ENCODE measurements around the gene BPI. TPM values are rescaled to one million over a fixed set of nuclear protein-coding genes. Genes with fewer than 3 reads are reported as not detected.
A peak's percentile ranks its signal among the peaks of the same experiment; 100 is the strongest.

Gene BPI
- total RNA-seq, 2 experiments from 2014 or later, result not detected

DNA sequence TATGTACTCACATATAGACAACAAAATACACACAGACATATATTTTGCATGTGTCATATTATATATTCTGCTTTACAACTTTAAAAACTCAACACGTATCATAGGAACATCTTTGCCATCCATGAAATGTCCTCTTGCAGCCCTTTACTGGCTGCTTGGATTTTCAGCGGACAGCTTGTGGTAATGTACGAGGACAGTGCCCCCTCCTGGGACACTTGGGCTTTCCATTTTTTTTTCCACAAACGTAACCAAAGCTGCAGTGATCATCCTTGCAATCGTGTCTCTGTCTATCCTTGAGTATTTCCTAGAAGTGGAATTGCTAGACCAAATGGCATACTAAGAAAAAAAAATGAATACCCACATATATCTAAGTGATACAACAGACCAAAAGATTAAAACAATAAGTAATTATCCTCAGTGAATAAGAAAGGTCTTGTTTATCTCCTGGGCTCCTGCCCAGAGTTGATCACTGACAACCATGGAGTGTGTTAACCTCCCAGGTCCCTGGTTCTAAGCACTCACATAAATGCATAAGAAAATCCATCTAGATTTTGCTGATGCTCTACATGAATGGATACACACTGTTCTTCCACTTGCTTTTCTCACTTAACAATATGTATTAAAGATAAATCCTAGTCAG is 18.1 kb downstream of the BPI start:
- BruUV-seq (replicated peaks), result no TSS peak
- CTCF ChIA-PET (ENCODE audit: unreplicated experiment), result no interaction called here
- no peaks in the 10 kb centered on the region for H3K79me2 ChIP-seq (ENCODE audit: insufficient read depth, low read depth, low read length)
- TF ChIP-seq, protein P1, sequence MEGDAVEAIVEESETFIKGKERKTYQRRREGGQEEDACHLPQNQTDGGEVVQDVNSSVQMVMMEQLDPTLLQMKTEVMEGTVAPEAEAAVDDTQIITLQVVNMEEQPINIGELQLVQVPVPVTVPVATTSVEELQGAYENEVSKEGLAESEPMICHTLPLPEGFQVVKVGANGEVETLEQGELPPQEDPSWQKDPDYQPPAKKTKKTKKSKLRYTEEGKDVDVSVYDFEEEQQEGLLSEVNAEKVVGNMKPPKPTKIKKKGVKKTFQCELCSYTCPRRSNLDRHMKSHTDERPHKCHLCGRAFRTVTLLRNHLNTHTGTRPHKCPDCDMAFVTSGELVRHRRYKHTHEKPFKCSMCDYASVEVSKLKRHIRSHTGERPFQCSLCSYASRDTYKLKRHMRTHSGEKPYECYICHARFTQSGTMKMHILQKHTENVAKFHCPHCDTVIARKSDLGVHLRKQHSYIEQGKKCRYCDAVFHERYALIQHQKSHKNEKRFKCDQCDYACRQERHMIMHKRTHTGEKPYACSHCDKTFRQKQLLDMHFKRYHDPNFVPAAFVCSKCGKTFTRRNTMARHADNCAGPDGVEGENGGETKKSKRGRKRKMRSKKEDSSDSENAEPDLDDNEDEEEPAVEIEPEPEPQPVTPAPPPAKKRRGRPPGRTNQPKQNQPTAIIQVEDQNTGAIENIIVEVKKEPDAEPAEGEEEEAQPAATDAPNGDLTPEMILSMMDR (conservative IDR thresholded peaks at IDR 0.05; ENCODE audit: low read length), result peak; percentile 62
- TF ChIP-seq EZH2phosphoT487 (IDR thresholded peaks at IDR 0.05; ENCODE audit: borderline replicate concordance, low read depth, low read length), result no peak
- POLR2A ChIA-PET, result no interaction called here
- H3K9me2 ChIP-seq (ENCODE audit: insufficient read depth, low read length), result no peaks in the 10 kb centered on the region
- H3K36me3 ChIP-seq (ENCODE audit: insufficient read depth, low read length), result no peaks in the 10 kb centered on the region
- H3K4me2 ChIP-seq (ENCODE audit: low read length), result no peak overlapping the region
- no peaks in the 10 kb centered on the region for H3K4me1 ChIP-seq (ENCODE audit: insufficient read depth, low read length, poor library complexity, severe bottlenecking)
- intact Hi-C loops (cut with micrococcal nuclease; ENCODE audit: unreplicated experiment), result no loop called here
- H2AFZ ChIP-seq (ENCODE audit: low read length), result no peak overlapping the region
- no peak overlapping the region for H3K27ac ChIP-seq (ENCODE audit: low read depth, low read length, poor library complexity, severe bottlenecking)
- H3K9me3 ChIP-seq (ENCODE audit: low read length), result no peaks in the 10 kb centered on the region
- no peaks in the 10 kb centered on the region for H4K20me1 ChIP-seq (ENCODE audit: insufficient read depth, low read length)
- H3K4me3 ChIP-seq (ENCODE audit: low read depth, low read length, poor library complexity, severe bottlenecking), result no peak overlapping the region
- DNase-seq (ENCODE audit: low spot score), result no peak

DNA sequence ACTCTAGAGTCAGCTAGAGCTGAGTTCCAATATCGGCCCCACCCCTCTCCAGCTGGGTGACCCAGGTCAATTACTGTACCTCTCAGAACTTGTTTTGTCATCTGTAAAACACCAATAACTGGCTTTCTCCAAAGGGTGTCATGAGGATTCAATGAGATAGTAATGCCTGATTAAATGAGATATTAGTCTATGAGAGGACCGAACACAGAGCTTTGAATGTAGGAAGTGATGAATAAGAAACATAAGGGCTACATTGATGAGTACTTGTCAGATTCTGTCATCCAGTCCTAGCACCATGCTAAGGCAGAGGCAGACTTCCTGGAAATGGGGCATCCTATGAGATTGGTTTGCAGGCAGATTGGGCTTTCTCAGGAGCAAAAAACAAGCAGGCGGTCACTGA is 20.2 kb downstream of the BPI start:
- TF ChIP-seq EZH2phosphoT487 (IDR thresholded peaks at IDR 0.05; ENCODE audit: borderline replicate concordance, low read depth, low read length), result no peak
- TF ChIP-seq, protein P1 (conservative IDR thresholded peaks at IDR 0.05; ENCODE audit: low read length), result no peak
- H3K4me3 ChIP-seq (ENCODE audit: low read depth, low read length, poor library complexity, severe bottlenecking), result no peak overlapping the region
- no peaks in the 10 kb centered on the region for H3K36me3 ChIP-seq (ENCODE audit: insufficient read depth, low read length)
- no peak overlapping the region for H2AFZ ChIP-seq (ENCODE audit: low read length)
- H3K4me2 ChIP-seq (ENCODE audit: low read length), result no peak overlapping the region
- BruUV-seq (replicated peaks), result no TSS peak
- H3K9me2 ChIP-seq (ENCODE audit: insufficient read depth, low read length), result no peaks in the 10 kb centered on the region
- H3K27ac ChIP-seq (ENCODE audit: low read depth, low read length, poor library complexity, severe bottlenecking), result no peak overlapping the region
- H3K79me2 ChIP-seq (ENCODE audit: insufficient read depth, low read depth, low read length), result no peaks in the 10 kb centered on the region
- no peaks in the 10 kb centered on the region for H3K4me1 ChIP-seq (ENCODE audit: insufficient read depth, low read length, poor library complexity, severe bottlenecking)
- no peaks in the 10 kb centered on the region for H4K20me1 ChIP-seq (ENCODE audit: insufficient read depth, low read length)
- no peaks in the 10 kb centered on the region for H3K9me3 ChIP-seq (ENCODE audit: low read length)
- CTCF ChIA-PET (ENCODE audit: unreplicated experiment), result no interaction called here
- intact Hi-C loops (cut with micrococcal nuclease; ENCODE audit: unreplicated experiment), result no loop called here
- POLR2A ChIA-PET, result no interaction called here
- DNase-seq (ENCODE audit: low spot score), result no peak

DNA sequence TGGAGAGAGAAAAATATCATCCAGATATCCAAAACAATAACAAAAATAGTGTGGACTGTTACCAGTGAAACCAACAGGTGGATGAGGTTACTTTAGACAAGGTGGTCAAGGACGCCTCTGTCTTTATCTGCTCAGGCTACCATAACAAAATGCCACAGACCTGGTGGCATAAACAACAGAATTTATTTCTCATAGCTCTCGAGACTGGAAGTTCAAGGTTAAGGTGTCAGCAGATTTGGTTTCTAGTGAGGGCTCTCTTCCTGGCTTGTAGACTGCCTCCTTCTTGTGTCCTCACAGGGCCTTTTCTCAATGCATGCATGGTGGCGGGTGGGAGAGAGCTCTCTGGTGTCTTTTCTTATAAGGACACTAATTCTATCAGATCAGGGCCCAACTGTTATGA is 21.2 kb downstream of the BPI start:
- Histone ChIP-seq H3K4me2 (ENCODE audit: low read length) (no peak overlapping the region), H3K4me3 (ENCODE audit: low read depth, low read length, poor library complexity, severe bottlenecking) (no peak overlapping the region), H3K4me1 (ENCODE audit: insufficient read depth, low read length, poor library complexity, severe bottlenecking) (no peaks in the 10 kb centered on the region), H4K20me1 (ENCODE audit: insufficient read depth, low read length) (no peaks in the 10 kb centered on the region), H3K27ac (ENCODE audit: low read depth, low read length, poor library complexity, severe bottlenecking) (no peak overlapping the region), H3K9me3 (ENCODE audit: low read length) (no peaks in the 10 kb centered on the region), H2AFZ (ENCODE audit: low read length) (no peak overlapping the region), H3K36me3 (ENCODE audit: insufficient read depth, low read length) (no peaks in the 10 kb centered on the region), H3K9me2 (ENCODE audit: insufficient read depth, low read length) (no peaks in the 10 kb centered on the region), H3K79me2 (ENCODE audit: insufficient read depth, low read depth, low read length) (no peaks in the 10 kb centered on the region)
- ChIA-PET CTCF (ENCODE audit: unreplicated experiment) (no interaction called here), POLR2A (interaction anchor here (1.0 kb wide), 1 partner anchor 26 kb away, joined by 3 read pairs; no protein-coding TSS in a partner anchor)
- no peak for DNase-seq (ENCODE audit: low spot score)
- BruUV-seq (replicated peaks), result no TSS peak
- intact Hi-C loops (cut with micrococcal nuclease; ENCODE audit: unreplicated experiment), result no loop called here
- no peak for TF ChIP-seq EZH2phosphoT487 (IDR thresholded peaks at IDR 0.05; ENCODE audit: borderline replicate concordance, low read depth, low read length)
- TF ChIP-seq, protein P1 (conservative IDR thresholded peaks at IDR 0.05; ENCODE audit: low read length), result no peak

All from OCI-LY7 (cell line).